Vagina (tissue), 2 donors: Measurements from ENCODE around the gene ZNF827.

ENCODE experiments used
- CTCF ChIP-seq, 3 experiments: fragments of 450-650 bp in 2 of 3; fragments of 200-600 bp in 1 of 3; sonication (generic) in 1 of 3; IDR thresholded peaks; one replicate each; pipeline ENCODE4 v1.5.1; 2017 to 2019; ENCODE audit warnings: antibody characterized with exemption in 3 of 3, mild to moderate bottlenecking in 2 of 3, moderate library complexity in 2 of 3
- POLR2A ChIP-seq, 2 donors: fragments of 450-650 bp; IDR thresholded peaks; one replicate each; pipeline ENCODE4 v1.6.1; 2017; ENCODE audit warnings: antibody characterized with exemption in 2 of 2, mild to moderate bottlenecking in 2 of 2, moderate library complexity in 2 of 2
- POLR2AphosphoS5 ChIP-seq, 2 donors: sonication (generic); formaldehyde crosslinking; IDR thresholded peaks; one replicate each; pipeline ENCODE4 v1.9.0; 2017; ENCODE audit warnings: antibody characterized with exemption in 2 of 2, mild to moderate bottlenecking in 2 of 2, low read depth in 1 of 2; ENCODE audit not compliant: insufficient read depth in 1 of 2

- no peak for TF ChIP-seq CTCF (IDR thresholded peaks at IDR 0.05)
- TF ChIP-seq POLR2A (IDR thresholded peaks at IDR 0.05): no peak
- no peak for TF ChIP-seq POLR2AphosphoS5 (IDR thresholded peaks at IDR 0.05; ENCODE audit: insufficient read depth in 1 of 2, low read depth in 1 of 2)
These were observed 8.0 kb downstream of the ZNF827 start for GRCh38 chr4:145930592-145930991.
